Panc1 (cell line): ENCODE results near the gene SLFN12.

Source experiments
- CTCF ChIP-seq: fragments of 450-650 bp; IDR thresholded peaks from 2 replicates; pipeline ENCODE4 v1.5.1; 2017; ENCODE audit warnings: mild to moderate bottlenecking
- POLR2AphosphoS5 ChIP-seq: IDR thresholded peaks from 2 replicates; pipeline ENCODE4 v1.6.1; 2012; ENCODE audit warnings: mild to moderate bottlenecking, low read depth, low read length, moderate library complexity
- SIN3A ChIP-seq: IDR thresholded peaks from 2 replicates; pipeline ENCODE4 v1.6.1; 2012; ENCODE audit warnings: low read depth, mild to moderate bottlenecking, low read length, moderate library complexity, borderline replicate concordance; ENCODE audit not compliant: insufficient read depth
- TCF7L2 ChIP-seq: IDR thresholded peaks from 2 replicates; pipeline ENCODE4 v1.6.1; 2011; ENCODE audit warnings: mild to moderate bottlenecking, low read depth, low read length, inconsistent platforms

- TF ChIP-seq CTCF (no peak), SIN3A (no peak), POLR2AphosphoS5 (no peak), TCF7L2 (no peak)
Measured at GRCh38 chr17:35371934-35372333, 60.4 kb downstream of the SLFN12 start.
